Stimulated activated CD4-positive, alpha-beta T cell treated with anti-CD3 and anti-CD28 coated beads, Interleukin-4, amount 100 ng/mL, for 1 hour (primary cell): ENCODE measurements around the gene HOXC11.

ENCODE experiments used
- DNase-seq: peaks from one replicate; pipeline ENCODE4 v3.0.0-alpha.2; 2020

HOXC11 gene

GRCh38 chr12:53972722-53973235, at the start of gene HOXC11:
Gene HOXC11 (plus strand): TSS chr12:53973126. CDS start chr12:53973242, 116 bp downstream.
- DNase-seq: no peak

- no peak for DNase-seq
These were observed 48.2 kb upstream of the HOXC11 start for GRCh38 chr12:53924521-53925405.

- no peak for DNase-seq
These were observed 45.5 kb upstream of the HOXC11 start for GRCh38 chr12:53927220-53928029.

GRCh38 chr12:53928054-53928835, 44.7 kb upstream of the HOXC11 start:
- no peak for DNase-seq

GRCh38 chr12:53929527-53929926, 43.4 kb upstream of the HOXC11 start:
- DNase-seq: no peak

- no peak for DNase-seq
These were observed 42.2 kb upstream of the HOXC11 start for GRCh38 chr12:53930591-53931255.

- DNase-seq: no peak
These were observed 40.9 kb upstream of the HOXC11 start for GRCh38 chr12:53931844-53932581.

GRCh38 chr12:53932915-53933314, 40.0 kb upstream of the HOXC11 start:
- no peak for DNase-seq

- no peak for DNase-seq
These were observed 37.3 kb upstream of the HOXC11 start for GRCh38 chr12:53935383-53936341.

GRCh38 chr12:53937099-53937498, 35.8 kb upstream of the HOXC11 start:
- no peak for DNase-seq

- no peak for DNase-seq
These were observed 35.2 kb upstream of the HOXC11 start for GRCh38 chr12:53937596-53938325.

GRCh38 chr12:53938326-53939140, 34.4 kb upstream of the HOXC11 start, which contains the start of gene HOXC13:
Gene HOXC13 (plus strand): TSS chr12:53938831. CDS start chr12:53938907, 76 bp downstream.
- peak; percentile 59 for DNase-seq

GRCh38 chr12:53939141-53940108, 33.5 kb upstream of the HOXC11 start:
- no peak for DNase-seq

GRCh38 chr12:53940443-53941014, 32.4 kb upstream of the HOXC11 start:
- no peak for DNase-seq

- no peak for DNase-seq
These were observed 31.7 kb upstream of the HOXC11 start for GRCh38 chr12:53941187-53941586.

GRCh38 chr12:53941750-53942149, 31.2 kb upstream of the HOXC11 start:
- DNase-seq: no peak

- DNase-seq: no peak
These were observed 30.4 kb upstream of the HOXC11 start for GRCh38 chr12:53942467-53942997.
